H1 (cell line): ENCODE measurements around the gene GAP43. TPM values are rescaled to one million over a fixed set of nuclear protein-coding genes. Genes with fewer than 3 reads are reported as not detected.

ENCODE experiments used
- ASH2L ChIP-seq: fragments of 200-600, 300-600 bp; sonication (generic); IDR thresholded peaks from one replicate; pipeline ENCODE4 v1.7.1; 2017; ENCODE audit warnings: low read length
- BRCA1 ChIP-seq: IDR thresholded peaks from 2 replicates; pipeline ENCODE4 v1.6.1; 2012; ENCODE audit warnings: low read depth, low read length, improper control_type of control experiment
- CHD2 ChIP-seq: IDR thresholded peaks from 2 replicates; pipeline ENCODE4 v1.6.1; 2012; ENCODE audit warnings: low read length, improper control_type of control experiment
- CREB1 ChIP-seq: IDR thresholded peaks from 2 replicates; pipeline ENCODE4 v1.6.1; 2012; ENCODE audit warnings: inconsistent platforms
- CTCF ChIP-seq, 3 experiments: IDR thresholded peaks; 1 replicate in 2 of 3; 2 replicates in 1 of 3; pipeline versions ENCODE4 v1.5.1 to v1.6.1; 2011; ENCODE audit warnings: low read length in 3 of 3, mild to moderate bottlenecking in 3 of 3, inconsistent platforms in 2 of 3, low read depth in 1 of 3, moderate library complexity in 1 of 3; ENCODE audit not compliant: insufficient read depth in 1 of 3; ENCODE audit errors: control extremely low read depth in 1 of 3
- EGR1 ChIP-seq: IDR thresholded peaks from 2 replicates; pipeline ENCODE4 v1.6.1; 2011; ENCODE audit warnings: low read depth, low read length, borderline replicate concordance
- HDAC2 ChIP-seq, 2 experiments: fragments of 300-600 bp in 1 of 2; sonication (generic) in 1 of 2; IDR thresholded peaks; 2 replicates each; pipeline ENCODE4 v1.6.1; 2011 to 2012; ENCODE audit warnings: low read depth in 2 of 2, low read length in 2 of 2, mild to moderate bottlenecking in 2 of 2, moderate library complexity in 2 of 2, borderline replicate concordance in 1 of 2, inconsistent platforms in 1 of 2
- JUN ChIP-seq: IDR thresholded peaks from 2 replicates; pipeline ENCODE4 v1.6.1; 2011; ENCODE audit warnings: low read depth, mild to moderate bottlenecking, improper control_type of control experiment, low read length
- KDM1A ChIP-seq: fragments of 200-600, 300-600 bp; sonication (generic); IDR thresholded peaks from 2 replicates; pipeline ENCODE4 v1.7.1; 2016; ENCODE audit warnings: mild to moderate bottlenecking, low read length, borderline replicate concordance
- KDM4A ChIP-seq: IDR thresholded peaks from one replicate; pipeline ENCODE4 v1.7.1; 2012; ENCODE audit warnings: low read depth, mild to moderate bottlenecking, moderate library complexity, low read length, inconsistent platforms; ENCODE audit not compliant: severe bottlenecking
- MAFK ChIP-seq: IDR thresholded peaks from 2 replicates; pipeline ENCODE4 v1.6.1; 2012; ENCODE audit warnings: low read depth, mild to moderate bottlenecking, improper control_type of control experiment, low read length
- NRF1 ChIP-seq: IDR thresholded peaks from 2 replicates; pipeline ENCODE4 v1.6.1; 2011; ENCODE audit warnings: mild to moderate bottlenecking, low read depth, low read length, improper control_type of control experiment
- POLR2AphosphoS5 ChIP-seq: IDR thresholded peaks from 2 replicates; pipeline ENCODE4 v1.6.1; 2011; ENCODE audit warnings: low read depth, low read length
- POU5F1 ChIP-seq: IDR thresholded peaks from 2 replicates; pipeline ENCODE4 v1.6.1; 2011; ENCODE audit warnings: low read depth, mild to moderate bottlenecking, low read length, moderate library complexity
- RAD21 ChIP-seq, 2 experiments: IDR thresholded peaks in 1 of 2; conservative IDR thresholded peaks in 1 of 2; 2 replicates each; pipeline ENCODE4 v1.6.1; 2011; ENCODE audit warnings: low read depth in 2 of 2, low read length in 2 of 2, improper control_type of control experiment in 1 of 2, inconsistent platforms in 1 of 2, mild to moderate bottlenecking in 1 of 2, moderate library complexity in 1 of 2
- RBBP5 ChIP-seq: IDR thresholded peaks from 2 replicates; pipeline ENCODE4 v1.7.1; 2012; ENCODE audit warnings: low read depth, mild to moderate bottlenecking, inconsistent platforms, low read length, moderate library complexity, borderline replicate concordance
- SRF ChIP-seq: IDR thresholded peaks from 2 replicates; pipeline ENCODE4 v1.6.1; 2011; ENCODE audit warnings: mild to moderate bottlenecking, low read depth, low read length, moderate library complexity
- TEAD4 ChIP-seq: IDR thresholded peaks from 2 replicates; pipeline ENCODE4 v1.6.1; 2012; ENCODE audit warnings: low read depth, low read length, inconsistent platforms, mixed read lengths
- YY1 ChIP-seq: IDR thresholded peaks from 2 replicates; pipeline ENCODE4 v1.6.1; 2011; ENCODE audit warnings: low read depth, mild to moderate bottlenecking, low read length
- polyA plus RNA-seq, 7 experiments: library from polyadenylated mRNA; depleted of rRNA in 3 of 7; stranded (reverse) in 5 of 7; unstranded in 2 of 7; fragments of >200 nt in 5 of 7; fragments of 200-250 nt in 2 of 7; gene quantifications; 1 replicate in 5 of 7; 2 replicates in 1 of 7; 4 replicates in 1 of 7; pipeline versions ENCODE4 v1.2.1 to v1.2.3, GENCODE V29; 2011 to 2013; ENCODE audit warnings: missing spikeins in 2 of 7, mixed read lengths in 2 of 7
- total RNA-seq: library from RNA; stranded (reverse); fragmentation: NEBNext Ultra II Directional; extraction: Animal tissue kit (Norgen Biotek cat#: 25700); gene quantifications from 2 replicates; pipeline ENCODE4 v1.2.1, GENCODE V29; 2021

GAP43 gene
- total and polyA plus RNA-seq, 2 of the 8 experiments (the other 6 are each of a cell fraction or from before 2014, with no cell fraction given) = 11.2 to 21.9 TPM

DNA sequence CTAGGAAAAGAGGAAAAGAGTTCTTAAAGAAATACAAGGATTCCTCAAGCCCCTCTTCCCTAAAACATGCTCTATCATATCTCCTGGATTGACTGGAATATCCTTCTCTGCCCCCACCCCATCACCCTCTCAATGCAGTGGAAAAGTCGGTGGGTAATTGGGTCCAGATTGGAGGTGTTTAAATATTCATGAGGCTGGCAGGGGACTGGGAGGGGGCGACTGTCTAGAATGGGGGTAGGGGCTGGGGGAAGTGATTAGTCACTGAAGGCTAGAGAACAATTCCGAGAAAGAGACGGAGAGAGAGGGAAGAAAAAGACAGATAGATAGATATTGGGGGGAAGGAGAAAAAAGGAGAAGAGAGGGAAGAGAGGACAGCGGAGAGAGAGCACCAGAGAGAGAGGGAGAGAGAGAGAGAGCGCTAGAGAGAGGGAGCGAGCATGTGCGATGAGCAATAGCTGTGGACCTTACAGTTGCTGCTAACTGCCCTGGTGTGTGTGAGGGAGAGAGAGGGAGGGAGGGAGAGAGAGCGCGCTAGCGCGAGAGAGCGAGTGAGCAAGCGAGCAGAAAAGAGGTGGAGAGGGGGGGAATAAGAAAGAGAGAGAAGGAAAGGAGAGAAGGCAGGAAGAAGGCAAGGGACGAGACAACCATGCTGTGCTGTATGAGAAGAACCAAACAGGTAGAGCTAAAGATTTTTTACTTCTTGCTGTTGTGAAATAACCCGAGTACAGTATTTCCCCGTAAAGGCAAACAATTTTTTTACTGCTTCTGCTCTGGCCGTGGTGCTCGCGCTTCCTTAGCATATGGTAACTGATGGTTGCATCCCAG is at the start of gene GAP43 (continued):
- peak; percentile 69; the same call in 1 of the 2 replicates for TF ChIP-seq YY1
- peak; percentile 26 to 27 for TF ChIP-seq RAD21 (IDR thresholded peaks at IDR 0.05 in 1 of 2, conservative IDR thresholded peaks at IDR 0.05 in 1 of 2; ENCODE audit: low read depth in 2 of 2, low read length in 2 of 2)
- TF ChIP-seq CHD2 = peak; percentile 76; the same call in 1 of the 2 replicates
- TF ChIP-seq KDM1A = peak; percentile 41; the same call in 1 of the 2 replicates
- TF ChIP-seq ASH2L = peak; percentile 99
- peak; percentile 59 for TF ChIP-seq KDM4A
- TF ChIP-seq SRF = no peak
- no peak for TF ChIP-seq CREB1
- peak; percentile 49 to 60; a peak in 2 of 4 replicates for TF ChIP-seq HDAC2 (IDR thresholded peaks at IDR 0.05; ENCODE audit: borderline replicate concordance in 1 of 2, low read depth in 2 of 2, low read length in 2 of 2)
- TF ChIP-seq NRF1 = no peak
- no peak for TF ChIP-seq JUN
- peak; percentile 81 for TF ChIP-seq EGR1
- TF ChIP-seq POLR2AphosphoS5 = peak; percentile 76; the same call in 1 of the 2 replicates
- peak; percentile 99 for TF ChIP-seq RBBP5
- peak; percentile 12; the same call in 1 of the 2 replicates for TF ChIP-seq MAFK
- TF ChIP-seq CTCF (IDR thresholded peaks at IDR 0.05; ENCODE audit: control extremely low read depth in 1 of 3, insufficient read depth in 1 of 3, low read depth in 1 of 3, low read length in 3 of 3) = no peak
- 0 out of 2 replicates have a peak, but pooled peaks have one; percentile 8 for TF ChIP-seq BRCA1
- TF ChIP-seq TEAD4 = peak; percentile 43; the same call in 1 of the 2 replicates
- TF ChIP-seq POU5F1 = no peak
